ENCODE measurements around the gene TNK2.

DNA sequence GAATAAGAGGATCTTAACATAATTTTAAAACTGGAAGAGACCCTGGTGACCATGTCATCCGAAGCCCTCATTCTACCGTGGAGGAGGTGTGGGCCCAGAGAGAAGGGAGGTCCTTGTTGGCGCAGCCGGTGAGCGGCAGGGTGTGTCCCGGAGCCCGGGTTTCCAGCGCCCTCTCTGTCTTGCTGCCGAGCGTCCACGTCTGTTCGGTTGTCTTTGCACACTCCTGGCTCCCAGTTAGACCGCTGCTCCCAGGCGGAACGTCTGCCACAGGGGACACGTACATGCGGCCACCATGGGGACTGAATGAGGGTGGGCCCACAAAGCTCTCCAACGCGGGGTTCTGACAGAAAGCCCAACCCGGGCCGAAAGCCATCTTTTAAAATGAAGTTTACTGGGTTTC lies 90.0 kb downstream of the TNK2 start:
- TF ChIP-seq CTCF (conservative IDR thresholded peaks at IDR 0.05; ENCODE audit: low read length) (no peak), EZH2phosphoT487 (IDR thresholded peaks at IDR 0.05; ENCODE audit: borderline replicate concordance) (no peak)
